Effector memory CD4-positive, alpha-beta T cell (primary cell): ENCODE measurements around the gene LGALS7.

Experiments
- DNase-seq, 3 donors: peaks; one replicate each; pipeline ENCODE4 v3.0.0-alpha.2; 2020
- H3K27ac ChIP-seq: 2 replicates; pipeline ENCODE4 v1.7.0; 2013; ENCODE audit warnings: mild to moderate bottlenecking, low read length, moderate library complexity; ENCODE audit not compliant: insufficient read depth, poor library complexity, severe bottlenecking
- H3K27me3 ChIP-seq: replicated peaks from 2 replicates; pipeline ENCODE4 v1.7.0; 2013; ENCODE audit warnings: mild to moderate bottlenecking, low read length; ENCODE audit not compliant: insufficient read depth, control insufficient read depth, poor library complexity, severe bottlenecking
- H3K36me3 ChIP-seq: 2 replicates; pipeline ENCODE4 v1.7.0; 2013; ENCODE audit warnings: mild to moderate bottlenecking, low read length, moderate library complexity; ENCODE audit not compliant: control insufficient read depth, insufficient read depth
- H3K4me1 ChIP-seq: 2 replicates; pipeline ENCODE4 v1.7.0; 2013; ENCODE audit warnings: low read length, mild to moderate bottlenecking; ENCODE audit not compliant: control insufficient read depth, insufficient read depth, poor library complexity, severe bottlenecking
- H3K4me3 ChIP-seq: 2 replicates; pipeline ENCODE4 v1.7.0; 2013; ENCODE audit warnings: low read length, low read depth, mild to moderate bottlenecking; ENCODE audit not compliant: insufficient read depth, poor library complexity, severe bottlenecking
- H3K9me3 ChIP-seq: 2 replicates; pipeline ENCODE4 v1.7.0; 2013; ENCODE audit warnings: mild to moderate bottlenecking, low read length, moderate library complexity; ENCODE audit not compliant: control insufficient read depth

Gene LGALS7

DNA sequence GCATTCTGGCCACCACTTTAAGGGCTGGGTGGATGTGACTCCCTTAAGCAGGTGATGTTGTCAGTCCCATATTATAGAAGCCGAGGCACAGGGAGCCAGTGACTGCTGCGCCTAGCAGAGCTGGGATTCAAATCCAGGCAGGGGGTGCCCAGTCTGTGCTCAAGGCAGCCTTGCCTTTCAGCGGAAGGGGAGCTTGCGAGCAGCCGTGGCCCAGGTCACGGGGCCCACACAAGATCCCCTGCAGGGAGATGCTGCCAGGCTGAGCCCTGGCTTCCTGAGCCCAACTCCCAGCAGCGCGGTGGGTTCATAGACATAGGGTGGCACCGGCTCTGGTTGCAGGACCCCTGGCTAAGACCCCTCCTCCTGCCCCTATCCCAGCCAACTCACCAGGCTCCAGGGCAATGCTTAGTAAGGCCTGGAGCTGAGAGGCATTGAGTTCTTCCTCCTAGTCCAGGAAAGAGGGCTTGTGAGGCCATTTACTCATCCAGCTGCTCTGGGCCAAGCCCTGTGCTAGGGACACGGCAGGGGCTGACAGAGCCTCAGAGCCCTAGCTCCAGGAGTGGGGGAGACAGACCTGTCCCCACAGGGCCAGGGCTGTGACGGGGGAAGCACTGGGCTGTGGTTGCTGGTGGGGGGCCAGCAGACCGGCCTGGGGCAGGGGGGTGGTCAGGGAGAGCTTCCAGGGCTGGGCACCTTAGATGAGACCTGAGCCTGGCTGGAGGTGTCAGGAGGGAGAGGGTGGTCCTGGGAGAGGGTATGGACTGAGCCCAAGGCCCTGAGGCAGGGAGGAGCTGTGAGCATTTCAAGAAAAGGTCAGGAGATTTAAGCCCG is 38.7 kb downstream of the LGALS7 start:
- peak overlapping the region; percentile 51 for H3K4me3 ChIP-seq
- peaks cover 3% of the 10 kb centered on the region for H3K36me3 ChIP-seq
- peak in 2 of 3 donors; percentile 18 to 37 for DNase-seq
- peak overlapping the region; percentile 58 for H3K27ac ChIP-seq
- no peaks in the 10 kb centered on the region for H3K9me3 ChIP-seq
- no peaks in the 10 kb centered on the region for H3K27me3 ChIP-seq
- peaks cover 36% of the 10 kb centered on the region for H3K4me1 ChIP-seq

DNA sequence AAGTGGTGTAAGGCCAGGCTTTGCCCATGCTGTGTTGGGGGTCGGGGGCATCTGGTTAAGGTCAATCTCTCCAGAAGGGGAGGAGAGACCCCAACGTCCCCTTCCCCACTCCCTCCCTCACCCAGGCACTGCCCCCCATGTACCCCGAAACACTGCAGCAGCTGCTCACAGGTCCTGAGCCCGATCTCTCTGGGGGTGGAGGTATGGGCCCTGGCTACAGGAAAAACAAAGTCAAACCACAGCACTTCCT is 39.2 kb downstream of the LGALS7 start:
- Histone ChIP-seq H3K9me3 (no peaks in the 10 kb centered on the region), H3K27me3 (no peaks in the 10 kb centered on the region), H3K36me3 (peaks cover 3% of the 10 kb centered on the region), H3K4me1 (peaks cover 38% of the 10 kb centered on the region), H3K4me3 (peak overlapping the region; percentile 51), H3K27ac (peak overlapping the region; percentile 58)
- DNase-seq = no peak

DNA sequence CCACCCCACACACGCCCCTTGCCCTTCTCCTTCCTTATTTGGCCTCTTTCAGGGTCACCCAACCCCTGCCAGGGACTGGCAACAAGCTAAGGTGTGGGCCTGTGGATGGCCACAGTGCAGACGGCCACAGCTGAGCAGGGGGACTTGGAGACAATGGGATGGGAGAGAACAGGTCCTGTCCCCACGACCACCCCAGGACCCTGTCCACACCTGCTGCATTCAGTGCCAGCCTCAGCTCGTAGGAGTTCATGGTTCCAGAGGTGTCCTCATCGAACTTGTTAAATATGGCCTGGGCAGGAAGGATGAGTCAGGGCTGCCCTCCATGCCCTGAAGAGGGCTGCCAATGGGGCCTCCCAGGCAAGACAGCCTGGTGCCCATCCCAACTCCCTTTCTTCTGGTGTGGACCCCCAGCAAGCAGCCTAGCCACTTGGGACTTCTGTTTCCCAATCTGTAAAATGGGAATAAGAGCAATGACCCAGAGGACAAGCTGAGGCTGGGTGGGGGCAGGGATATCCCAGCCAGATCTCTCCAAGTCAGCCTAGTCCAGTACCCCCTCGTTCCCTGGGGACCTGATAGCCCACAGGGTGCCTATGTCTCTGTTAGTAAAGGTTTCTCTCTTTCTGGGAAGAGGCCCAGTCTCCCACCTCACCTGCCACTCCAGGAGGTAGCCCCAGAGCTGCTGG is 39.7 kb downstream of the LGALS7 start:
- Histone ChIP-seq H3K4me3 (no peak overlapping the region), H3K27me3 (no peaks in the 10 kb centered on the region), H3K36me3 (peaks cover 3% of the 10 kb centered on the region), H3K9me3 (no peaks in the 10 kb centered on the region), H3K27ac (peak overlapping the region; percentile 58), H3K4me1 (peaks cover 38% of the 10 kb centered on the region)
- DNase-seq = no peak

DNA sequence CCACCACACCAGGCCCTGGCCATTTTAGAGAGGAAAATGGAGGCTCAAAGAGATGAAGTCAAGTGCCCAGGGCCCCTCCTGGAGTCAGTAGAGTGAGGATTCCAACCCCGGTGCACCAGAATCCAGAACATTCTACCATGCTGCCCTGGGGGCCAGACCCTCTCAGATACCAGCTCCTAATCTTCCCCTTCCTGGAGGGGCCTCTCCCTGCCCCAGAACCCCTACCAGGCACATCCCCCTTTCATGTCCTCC is 40.1 kb downstream of the LGALS7 start:
- Histone ChIP-seq H3K27me3 (no peaks in the 10 kb centered on the region), H3K4me1 (peaks cover 38% of the 10 kb centered on the region), H3K9me3 (no peaks in the 10 kb centered on the region), H3K4me3 (no peak overlapping the region), H3K27ac (peak overlapping the region; percentile 58), H3K36me3 (peaks cover 3% of the 10 kb centered on the region)
- DNase-seq = no peak

DNA sequence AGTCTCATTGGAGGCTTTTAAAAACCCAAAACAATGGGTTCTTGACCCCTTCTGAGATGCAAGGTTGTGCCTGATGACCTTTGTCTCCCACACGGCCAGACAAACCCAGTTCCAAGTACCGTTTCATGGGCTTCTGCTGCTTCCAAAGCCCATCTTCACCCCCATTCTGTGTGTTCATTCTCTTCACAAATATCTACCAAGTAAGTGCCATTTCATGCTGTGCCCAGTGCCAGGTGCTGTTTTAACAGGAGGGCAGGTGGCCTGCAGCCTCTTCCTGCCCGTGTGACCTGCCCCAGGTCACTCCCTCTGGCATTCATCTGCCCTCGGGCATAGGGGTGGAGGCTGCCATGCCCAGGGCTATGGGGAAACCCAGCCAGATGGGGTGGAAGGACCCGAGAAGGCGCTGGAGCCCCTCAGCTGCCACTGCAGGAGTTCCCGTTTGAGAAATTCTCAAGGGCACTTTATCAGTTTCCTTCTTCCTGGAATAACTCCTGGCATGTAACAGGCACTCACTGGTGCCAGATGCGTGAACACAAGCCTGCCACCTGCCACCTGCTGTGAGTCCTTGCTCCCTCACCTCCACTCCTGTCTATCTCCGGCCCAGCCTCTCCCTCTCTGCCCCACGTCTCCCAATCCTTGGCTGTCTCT is 41.5 kb downstream of the LGALS7 start:
- no peak overlapping the region for H3K27ac ChIP-seq
- H3K27me3 ChIP-seq = no peaks in the 10 kb centered on the region
- H3K4me1 ChIP-seq = peaks cover 28% of the 10 kb centered on the region
- H3K9me3 ChIP-seq = no peaks in the 10 kb centered on the region
- peaks cover 11% of the 10 kb centered on the region for H3K36me3 ChIP-seq
- no peak for DNase-seq
- H3K4me3 ChIP-seq = no peak overlapping the region

DNA sequence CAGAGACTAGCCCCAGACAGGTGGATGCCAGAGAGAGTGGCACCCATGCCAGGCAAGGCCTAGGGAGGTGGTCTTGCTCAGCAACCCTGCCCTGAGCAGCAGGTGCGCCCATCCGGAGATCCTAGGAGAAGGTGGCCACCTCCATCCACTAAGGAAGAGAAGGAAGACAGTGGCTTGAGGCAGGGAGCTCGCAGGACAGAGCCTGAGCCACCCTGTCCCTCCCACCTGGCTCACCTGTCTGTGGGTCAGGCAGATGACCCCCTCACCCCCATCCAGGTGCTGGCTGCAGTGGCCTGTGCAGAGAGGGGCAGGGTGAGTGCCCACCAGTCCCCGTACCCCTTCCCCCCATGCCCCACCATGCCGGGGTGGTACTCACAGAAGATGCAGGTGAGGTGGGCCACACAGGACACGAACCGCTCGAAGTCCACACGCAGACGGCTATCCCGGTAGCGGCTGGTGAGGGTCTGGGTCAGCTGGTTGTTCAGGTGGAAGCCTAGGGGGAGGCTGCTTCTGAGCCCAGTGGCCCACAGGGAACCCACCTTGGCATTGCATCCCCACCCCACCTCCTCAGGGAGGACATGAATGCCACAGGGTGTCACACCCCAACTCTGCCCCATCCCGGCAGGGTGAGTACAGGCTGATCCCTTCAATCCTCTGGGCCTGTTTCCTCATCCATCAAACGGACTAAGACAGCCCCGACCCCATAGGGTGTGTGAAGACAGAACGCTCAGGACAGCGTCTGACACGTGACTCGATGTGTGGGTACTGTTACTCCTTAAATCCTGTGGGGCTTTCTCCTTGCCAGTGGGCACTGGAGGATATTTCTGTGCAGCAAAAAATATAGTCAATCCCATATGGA is 42.4 kb downstream of the LGALS7 start:
- peaks cover 12% of the 10 kb centered on the region for H3K36me3 ChIP-seq
- H3K27me3 ChIP-seq = no peaks in the 10 kb centered on the region
- H3K27ac ChIP-seq = no peak overlapping the region
- H3K4me1 ChIP-seq = peaks cover 22% of the 10 kb centered on the region
- no peaks in the 10 kb centered on the region for H3K9me3 ChIP-seq
- H3K4me3 ChIP-seq = no peak overlapping the region
- no peak for DNase-seq

DNA sequence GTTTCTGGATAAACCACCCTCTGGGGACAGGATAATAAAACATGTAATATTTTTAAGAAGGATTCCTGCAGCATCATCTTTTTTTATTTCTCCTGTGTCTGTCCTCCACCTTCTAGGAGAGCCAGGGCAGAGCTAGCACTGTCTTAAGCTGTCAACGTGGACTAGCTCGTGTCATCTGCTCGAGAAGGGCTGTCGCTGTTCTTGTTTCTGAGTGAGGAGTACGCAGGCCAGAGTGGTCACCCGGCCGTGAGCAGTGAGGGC is 42.9 kb downstream of the LGALS7 start:
- Histone ChIP-seq H3K36me3 (peaks cover 18% of the 10 kb centered on the region), H3K9me3 (no peaks in the 10 kb centered on the region), H3K4me1 (peaks cover 21% of the 10 kb centered on the region), H3K4me3 (no peak overlapping the region), H3K27me3 (no peaks in the 10 kb centered on the region), H3K27ac (no peak overlapping the region)
- no peak for DNase-seq

DNA sequence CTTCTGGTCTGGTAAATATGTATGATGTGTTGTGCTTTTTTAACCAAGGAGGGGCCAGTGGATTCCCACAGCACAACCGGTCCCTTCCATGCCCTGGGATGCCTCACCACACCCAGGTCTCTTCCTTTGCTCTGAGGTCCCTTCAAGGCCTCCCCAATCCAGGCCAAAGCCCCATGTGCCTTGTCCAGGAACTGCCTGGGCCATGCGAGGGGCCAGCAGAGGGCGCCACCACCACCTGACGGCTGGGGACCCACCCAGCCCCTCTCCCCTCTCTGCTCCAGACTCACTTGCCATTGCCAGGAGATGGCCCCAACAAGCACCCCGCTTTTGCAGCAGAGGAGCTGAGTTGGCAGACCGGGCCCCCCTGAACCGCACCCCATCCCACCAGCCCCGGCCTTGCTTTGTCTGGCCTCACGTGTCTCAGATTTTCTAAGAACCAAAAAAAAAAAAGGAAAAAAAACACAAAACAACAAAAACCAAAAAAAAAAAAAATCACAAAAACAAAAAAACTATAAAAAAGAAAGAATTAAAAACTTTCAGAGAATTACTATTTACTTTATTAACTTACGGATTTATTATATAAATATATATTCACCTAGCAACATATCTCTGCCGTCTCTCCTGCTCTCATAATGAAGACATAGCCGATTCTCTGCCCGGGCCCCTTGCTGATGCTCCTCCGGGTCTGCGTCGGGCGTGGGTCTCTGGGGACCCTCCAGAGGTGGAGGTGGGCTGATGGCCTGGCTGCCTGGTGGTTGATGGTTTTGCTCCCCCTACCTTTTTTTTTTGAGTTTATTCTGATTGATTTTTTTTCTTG is 43.5 kb downstream of the LGALS7 start:
- Histone ChIP-seq H3K27ac (no peak overlapping the region), H3K4me3 (no peak overlapping the region), H3K4me1 (peaks cover 16% of the 10 kb centered on the region), H3K36me3 (peaks cover 23% of the 10 kb centered on the region), H3K9me3 (no peaks in the 10 kb centered on the region), H3K27me3 (no peaks in the 10 kb centered on the region)
- peak; percentile 49 to 65 (median 52) for DNase-seq

DNA sequence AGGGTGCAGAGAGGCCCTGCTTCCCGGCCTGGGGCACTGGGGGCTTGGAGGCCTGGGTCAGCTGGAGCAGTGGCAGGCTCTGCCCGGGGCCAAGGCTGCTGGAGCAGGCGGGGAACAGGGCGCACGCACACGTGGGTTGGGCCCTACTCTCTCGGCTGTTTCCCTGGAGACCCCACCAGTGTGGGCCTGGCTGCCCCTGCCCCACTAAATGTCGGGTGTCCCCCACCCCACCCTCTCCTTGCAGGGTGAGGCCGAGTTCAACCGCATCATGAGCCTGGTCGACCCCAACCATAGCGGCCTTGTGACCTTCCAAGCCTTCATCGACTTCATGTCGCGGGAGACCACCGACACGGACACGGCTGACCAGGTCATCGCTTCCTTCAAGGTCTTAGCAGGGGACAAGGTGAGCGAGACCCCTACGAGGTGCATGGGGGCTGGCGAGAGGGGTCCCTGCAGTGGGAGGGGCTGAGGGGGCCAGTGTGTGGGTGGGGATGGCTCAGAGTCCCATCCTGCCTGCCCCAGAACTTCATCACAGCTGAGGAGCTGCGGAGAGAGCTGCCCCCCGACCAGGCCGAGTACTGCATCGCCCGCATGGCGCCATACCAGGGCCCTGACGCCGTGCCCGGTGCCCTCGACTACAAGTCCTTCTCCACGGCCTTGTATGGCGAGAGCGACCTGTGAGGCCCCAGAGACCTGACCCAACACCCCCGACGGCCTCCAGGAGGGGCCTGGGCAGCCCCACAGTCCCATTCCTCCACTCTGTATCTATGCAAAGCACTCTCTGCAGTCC is 44.4 kb downstream of the LGALS7 start:
- no peaks in the 10 kb centered on the region for H3K9me3 ChIP-seq
- peaks cover 33% of the 10 kb centered on the region for H3K36me3 ChIP-seq
- no peak for DNase-seq
- no peaks in the 10 kb centered on the region for H3K27me3 ChIP-seq
- no peak overlapping the region for H3K4me3 ChIP-seq
- H3K4me1 ChIP-seq = peaks cover 7% of the 10 kb centered on the region
- H3K27ac ChIP-seq = no peak overlapping the region
